Testis (tissue), 2 donors: ENCODE results near the gene RPS6KA4.

Source experiments
- CTCF ChIP-seq, 3 experiments: fragments of 450-650 bp in 2 of 3; fragments of 200-600 bp in 1 of 3; sonication (generic) in 1 of 3; IDR thresholded peaks; one replicate each; pipeline ENCODE4 v1.5.1; 2016 to 2019; ENCODE audit warnings: antibody characterized with exemption in 3 of 3, mild to moderate bottlenecking in 2 of 3, moderate library complexity in 1 of 3
- POLR2A ChIP-seq: fragments of 450-650 bp; IDR thresholded peaks from one replicate; pipeline ENCODE4 v1.6.1; 2017; ENCODE audit warnings: antibody characterized with exemption, mild to moderate bottlenecking, moderate library complexity

GRCh38 chr11:64348383-64349024 lies 10.5 kb upstream of the RPS6KA4 start:
- TF ChIP-seq POLR2A (no peak), CTCF (IDR thresholded peaks at IDR 0.05) (no peak)
